Esophagus muscularis mucosa (tissue), 3 donors: Measurements from ENCODE around the gene TIMM17A.

ENCODE experiments used
- POLR2AphosphoS5 ChIP-seq, 2 donors: sonication (generic); formaldehyde crosslinking; IDR thresholded peaks; one replicate each; pipeline ENCODE4 v1.6.1; 2017; ENCODE audit warnings: antibody characterized with exemption in 2 of 2
- TF ChIP-seq, protein P1 (sequence below), 3 experiments: fragments of 200-600 bp in 2 of 3; fragments of 450-650 bp in 1 of 3; sonication (generic) in 2 of 3; IDR thresholded peaks; one replicate each; pipeline ENCODE4 v1.5.1; 2017 to 2019; ENCODE audit warnings: antibody characterized with exemption in 3 of 3, mild to moderate bottlenecking in 2 of 3, moderate library complexity in 1 of 3

DNA sequence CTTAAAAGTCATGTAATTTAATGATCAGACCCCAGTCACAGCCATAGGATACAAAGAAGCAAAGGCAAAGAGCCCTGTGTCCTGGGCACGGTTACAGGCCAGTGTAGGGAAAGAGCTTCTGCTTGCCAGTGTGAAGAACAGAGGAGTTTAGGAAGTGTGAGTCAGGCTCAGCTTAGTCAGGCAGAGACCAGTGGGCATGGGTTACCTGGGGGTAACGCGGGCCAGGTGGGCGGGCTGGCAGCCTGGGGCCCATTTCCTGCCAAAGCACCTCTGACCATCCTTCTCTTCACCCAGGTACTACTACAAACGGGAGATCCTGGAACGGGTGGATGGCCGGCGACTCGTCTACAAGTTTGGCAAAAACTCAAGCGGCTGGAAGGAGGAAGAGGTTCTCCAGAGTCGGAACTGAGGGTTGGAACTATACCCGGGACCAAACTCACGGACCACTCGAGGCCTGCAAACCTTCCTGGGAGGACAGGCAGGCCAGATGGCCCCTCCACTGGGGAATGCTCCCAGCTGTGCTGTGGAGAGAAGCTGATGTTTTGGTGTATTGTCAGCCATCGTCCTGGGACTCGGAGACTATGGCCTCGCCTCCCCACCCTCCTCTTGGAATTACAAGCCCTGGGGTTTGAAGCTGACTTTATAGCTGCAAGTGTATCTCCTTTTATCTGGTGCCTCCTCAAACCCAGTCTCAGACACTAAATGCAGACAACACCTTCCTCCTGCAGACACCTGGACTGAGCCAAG, 59.8 kb downstream of the TIMM17A start:
- TF ChIP-seq POLR2AphosphoS5 (IDR thresholded peaks at IDR 0.05), result no peak
- TF ChIP-seq, protein P1, sequence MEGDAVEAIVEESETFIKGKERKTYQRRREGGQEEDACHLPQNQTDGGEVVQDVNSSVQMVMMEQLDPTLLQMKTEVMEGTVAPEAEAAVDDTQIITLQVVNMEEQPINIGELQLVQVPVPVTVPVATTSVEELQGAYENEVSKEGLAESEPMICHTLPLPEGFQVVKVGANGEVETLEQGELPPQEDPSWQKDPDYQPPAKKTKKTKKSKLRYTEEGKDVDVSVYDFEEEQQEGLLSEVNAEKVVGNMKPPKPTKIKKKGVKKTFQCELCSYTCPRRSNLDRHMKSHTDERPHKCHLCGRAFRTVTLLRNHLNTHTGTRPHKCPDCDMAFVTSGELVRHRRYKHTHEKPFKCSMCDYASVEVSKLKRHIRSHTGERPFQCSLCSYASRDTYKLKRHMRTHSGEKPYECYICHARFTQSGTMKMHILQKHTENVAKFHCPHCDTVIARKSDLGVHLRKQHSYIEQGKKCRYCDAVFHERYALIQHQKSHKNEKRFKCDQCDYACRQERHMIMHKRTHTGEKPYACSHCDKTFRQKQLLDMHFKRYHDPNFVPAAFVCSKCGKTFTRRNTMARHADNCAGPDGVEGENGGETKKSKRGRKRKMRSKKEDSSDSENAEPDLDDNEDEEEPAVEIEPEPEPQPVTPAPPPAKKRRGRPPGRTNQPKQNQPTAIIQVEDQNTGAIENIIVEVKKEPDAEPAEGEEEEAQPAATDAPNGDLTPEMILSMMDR (IDR thresholded peaks at IDR 0.05), result no peak
